Epidermal melanocyte (primary cell): ENCODE data around the gene NPB.

ENCODE experiments used
- DNase-seq: peaks from one replicate; pipeline ENCODE4 v3.0.0; 2011; ENCODE audit warnings: low spot score; ENCODE audit not compliant: insufficient read length

The NPB gene

DNA sequence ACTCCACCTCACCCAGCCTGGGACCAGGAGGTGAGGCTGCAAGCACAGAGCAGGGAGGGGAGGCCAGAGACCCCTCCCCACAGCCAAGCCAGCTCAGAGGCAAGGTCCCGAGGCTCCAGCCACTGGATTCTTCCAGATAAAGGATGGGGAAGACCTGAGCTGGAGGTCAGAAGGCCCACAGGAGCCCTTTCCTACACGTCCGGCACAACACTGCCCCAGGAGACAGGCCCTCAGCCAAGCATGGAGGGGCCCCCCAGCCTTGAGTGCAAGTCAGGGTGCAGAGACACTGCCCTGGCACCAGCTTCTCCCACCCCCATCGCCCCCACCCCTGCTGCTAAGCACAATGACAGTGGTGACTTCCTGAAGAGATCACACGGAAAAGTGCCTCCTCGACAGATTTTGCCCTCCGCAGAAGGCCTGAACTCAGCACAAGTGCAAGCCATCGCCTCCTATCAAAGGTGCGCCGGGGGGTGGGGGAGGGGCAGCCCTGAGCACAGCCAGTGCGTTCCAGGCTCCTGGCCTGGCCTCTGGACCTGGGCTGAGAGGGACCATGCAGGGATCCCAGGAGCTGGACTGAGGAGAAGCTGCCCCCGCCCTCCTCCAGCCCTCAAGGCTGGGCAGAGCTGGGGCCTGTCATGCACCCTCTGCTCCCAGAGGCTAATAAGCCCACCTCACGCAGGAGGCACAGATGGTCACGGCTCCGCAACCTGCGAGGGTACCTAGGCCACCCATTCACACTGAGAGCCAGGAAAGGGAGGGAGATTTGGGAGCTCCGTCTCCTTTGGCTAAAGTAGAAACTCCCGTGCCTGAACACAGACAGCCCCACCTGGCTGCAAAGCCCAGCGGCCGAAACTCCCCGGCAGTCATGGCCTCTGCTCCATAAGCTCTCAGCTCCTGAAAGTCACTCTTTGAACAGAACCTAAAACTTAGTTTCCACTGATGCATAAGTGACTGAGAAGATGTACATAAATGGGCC is 22.8 kb downstream of the NPB start:
- no peak for DNase-seq

DNA sequence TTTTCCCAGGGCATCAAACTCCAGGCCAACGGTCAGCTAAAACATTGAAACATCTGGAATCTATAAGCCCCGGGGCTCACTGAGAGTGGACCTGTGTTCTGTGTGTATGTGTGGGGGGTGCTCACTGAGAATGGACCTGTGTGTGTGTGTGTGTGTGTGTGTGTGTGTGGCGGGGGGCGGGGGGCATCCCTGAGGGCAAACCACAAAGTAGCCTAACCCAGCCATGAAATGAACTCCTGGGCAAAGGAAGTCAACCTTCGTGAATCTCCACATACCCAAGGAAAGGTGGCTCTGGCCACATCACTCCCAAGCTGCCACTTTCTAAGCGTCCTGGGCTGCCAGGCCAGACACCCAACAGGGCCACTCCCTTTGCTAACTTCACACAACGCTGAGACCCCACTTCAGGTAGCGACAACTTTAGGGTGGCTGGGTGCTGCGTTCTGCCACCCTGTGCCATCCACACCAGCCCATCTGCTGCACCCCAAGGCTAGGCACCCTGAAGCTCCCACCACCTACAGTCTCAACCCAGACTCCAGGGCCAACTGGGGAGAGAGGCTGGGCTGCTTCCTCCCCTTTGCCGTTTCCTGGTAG is 23.9 kb downstream of the NPB start:
- no peak for DNase-seq

DNA sequence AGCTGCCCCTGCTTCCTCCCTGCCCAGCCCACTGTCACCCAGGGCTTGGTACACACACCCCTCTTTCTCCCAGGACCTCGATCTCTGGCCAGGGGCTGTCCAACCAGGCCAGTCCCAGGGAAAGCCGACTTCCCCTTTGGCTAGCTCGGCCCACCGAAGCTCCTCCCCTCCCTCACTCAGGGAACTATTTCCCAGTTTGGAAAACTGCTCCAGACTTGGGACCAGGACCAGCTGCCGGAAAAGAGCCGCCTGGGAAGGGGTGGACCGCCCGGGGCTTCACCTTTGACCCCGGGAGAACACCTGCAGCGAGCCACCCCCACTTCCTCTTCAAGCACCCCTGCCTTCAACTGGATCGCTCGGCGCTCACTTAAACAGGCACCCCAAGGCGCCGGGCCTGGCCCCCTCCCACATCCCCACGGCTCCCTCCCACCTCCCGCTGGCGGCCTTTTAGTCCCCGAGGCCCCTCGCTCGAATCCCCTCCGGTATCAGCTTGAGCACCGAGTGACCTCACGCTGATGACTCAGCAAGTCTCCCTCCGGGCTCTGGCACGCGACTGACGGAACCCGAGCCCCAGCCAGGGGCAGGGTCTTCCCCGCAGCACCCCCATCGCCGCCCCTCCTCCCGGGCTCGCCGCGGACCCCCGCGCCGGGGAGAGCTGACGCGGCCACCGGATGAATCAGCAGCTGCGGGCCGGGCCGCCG is 24.6 kb downstream of the NPB start:
- peak; percentile 96 for DNase-seq

DNA sequence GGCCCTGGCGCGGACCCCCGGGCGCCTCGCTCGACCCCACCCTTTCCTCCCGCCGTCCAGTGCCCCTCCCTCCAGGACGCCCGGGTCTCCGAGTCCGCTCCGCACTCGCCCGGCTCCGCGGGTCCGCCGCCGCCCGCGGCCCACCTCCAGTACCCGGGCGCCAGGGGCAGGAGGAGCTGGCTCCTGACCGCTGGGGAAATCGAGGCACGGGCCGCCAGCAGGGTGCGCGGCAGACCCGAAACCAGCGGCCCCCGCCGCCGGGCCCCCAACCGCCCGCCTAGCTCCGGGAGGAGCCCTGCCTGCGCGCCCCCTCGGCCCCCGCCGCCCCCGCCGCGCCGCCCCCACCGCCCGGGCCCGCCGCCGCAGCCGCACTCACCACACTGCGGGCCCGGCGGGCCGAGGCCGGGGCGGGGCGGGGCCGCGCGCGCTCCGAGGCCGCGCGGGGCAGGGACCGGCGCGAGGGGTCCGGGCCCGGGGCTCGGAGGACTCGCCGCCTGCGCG is 25.2 kb downstream of the NPB start:
- DNase-seq, result no peak

DNA sequence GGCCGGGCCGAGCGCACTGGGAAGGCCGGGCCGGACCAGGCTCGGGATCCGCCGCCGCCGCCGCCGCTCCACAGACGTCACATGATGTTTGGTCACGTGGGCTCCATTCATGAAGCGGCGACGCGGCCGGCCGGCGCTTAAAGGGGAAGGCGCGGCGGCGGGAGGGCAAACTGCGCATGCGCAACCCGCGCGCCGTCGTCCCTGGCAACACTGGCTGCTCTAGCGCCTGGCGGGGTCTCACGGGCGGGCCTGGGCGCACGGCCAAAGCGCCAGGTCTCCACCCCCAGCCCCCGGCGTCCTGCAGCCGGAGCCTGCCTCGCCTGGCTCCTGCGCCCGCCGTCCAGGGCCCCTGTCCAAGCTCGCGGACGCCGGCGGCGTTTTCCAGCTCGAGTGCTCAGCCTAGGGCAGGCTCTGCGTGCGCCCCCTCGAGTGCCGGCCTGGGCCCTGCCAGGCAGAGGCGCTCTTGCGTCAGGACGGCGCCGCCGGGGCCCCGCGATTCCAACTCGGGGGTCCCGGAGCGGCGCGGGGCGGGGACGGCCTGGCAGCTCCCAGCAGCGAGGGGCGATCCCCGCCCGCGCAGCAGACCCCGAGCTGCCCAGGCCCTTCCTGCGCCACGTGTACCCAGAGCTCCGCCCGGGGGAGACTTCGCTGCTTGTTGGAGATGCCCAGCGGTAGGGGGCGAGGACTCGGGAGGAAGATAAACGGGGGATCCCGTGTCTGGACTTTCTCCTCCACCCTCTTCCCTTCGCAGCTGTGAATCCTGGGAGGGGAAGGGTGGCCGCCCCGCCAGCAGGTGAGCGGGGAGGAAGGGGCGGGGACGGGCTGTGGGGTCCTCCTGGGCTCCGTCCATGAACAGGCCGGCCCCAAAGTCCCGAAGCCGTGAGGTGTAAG is 25.9 kb downstream of the NPB start, which contains the start of gene MAFG:
MAFG (minus strand) TSS at position 83 of the 891 bp plus-strand sequence. CDS start 4,550 bp downstream, outside the sequence.
- peak; percentile 98 for DNase-seq

DNA sequence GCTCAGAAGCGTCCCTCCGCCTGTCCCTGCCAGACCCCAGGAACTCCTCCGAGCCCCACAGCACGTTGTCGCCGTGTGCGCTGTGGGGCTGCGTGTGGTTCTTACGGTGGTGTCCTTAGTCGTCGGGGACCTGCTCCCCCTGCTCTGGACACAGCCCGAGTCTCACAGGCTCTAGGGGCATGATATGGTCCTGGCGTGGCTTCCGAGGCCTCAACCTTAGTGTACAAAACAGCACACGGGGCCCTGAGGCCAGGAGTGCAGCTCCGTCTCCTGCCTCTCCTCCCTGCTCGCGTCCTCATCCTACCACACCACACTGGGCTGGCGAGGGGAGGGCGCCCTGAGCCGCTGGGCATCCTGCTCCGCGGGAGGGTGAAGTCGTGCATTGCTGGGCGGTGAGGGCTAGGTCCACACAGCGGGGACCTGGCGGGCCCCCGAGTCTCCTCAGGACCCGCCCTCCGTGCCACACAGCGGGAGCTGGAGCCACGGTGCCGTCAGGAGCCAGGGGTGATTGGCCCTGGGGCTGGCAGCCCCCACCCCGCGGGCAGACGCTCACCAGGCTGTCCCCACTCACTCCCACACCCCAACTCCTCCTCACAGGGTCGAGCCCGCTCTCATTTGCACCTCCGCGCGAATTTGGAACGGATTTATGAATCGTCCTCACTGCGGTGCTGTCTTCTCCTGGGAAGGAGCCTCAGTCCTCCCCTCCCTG is 26.7 kb downstream of the NPB start:
- no peak for DNase-seq

DNA sequence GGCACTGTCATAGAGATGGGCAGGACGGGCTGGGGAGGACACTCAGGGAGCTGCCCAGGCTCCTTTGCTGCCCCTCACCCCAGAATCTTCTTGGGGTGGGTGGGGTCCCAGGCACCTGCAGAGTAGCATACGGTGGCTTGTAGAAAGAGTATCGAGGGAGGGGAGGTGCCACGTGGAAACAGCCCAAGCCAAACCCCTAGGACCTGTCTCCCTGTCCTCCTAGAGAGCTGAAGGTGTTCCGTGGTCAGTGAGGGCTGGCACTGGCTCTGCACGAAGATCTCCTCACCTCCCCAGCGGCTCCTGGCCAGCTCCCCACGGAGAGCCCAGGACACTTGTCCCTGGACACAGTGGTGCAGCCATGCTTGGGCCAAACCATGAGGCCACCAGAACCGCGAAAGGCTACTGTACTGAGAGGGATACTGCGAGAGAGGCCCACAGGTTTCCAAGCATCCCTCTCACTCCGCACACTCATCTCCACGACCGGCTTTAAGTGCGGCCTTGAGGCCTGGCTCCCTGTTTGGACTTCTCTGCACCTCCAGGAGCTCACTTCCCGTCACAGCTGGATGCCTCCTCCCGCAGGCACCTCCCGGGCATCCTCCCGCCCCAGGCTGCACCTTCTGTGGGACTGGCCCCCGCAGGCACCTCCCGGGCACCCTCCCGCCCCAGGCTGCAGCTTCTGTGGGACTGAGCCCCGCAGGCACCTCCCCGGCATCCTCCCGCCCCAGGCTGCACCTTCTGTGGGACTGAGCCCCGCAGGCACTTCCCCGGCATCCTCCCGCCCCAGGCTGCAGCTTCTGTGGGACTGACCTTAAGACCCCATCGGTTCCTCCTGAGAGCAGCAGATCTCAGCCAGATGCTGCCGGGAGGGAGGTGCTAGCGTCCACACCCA is 27.5 kb downstream of the NPB start:
- no peak for DNase-seq

DNA sequence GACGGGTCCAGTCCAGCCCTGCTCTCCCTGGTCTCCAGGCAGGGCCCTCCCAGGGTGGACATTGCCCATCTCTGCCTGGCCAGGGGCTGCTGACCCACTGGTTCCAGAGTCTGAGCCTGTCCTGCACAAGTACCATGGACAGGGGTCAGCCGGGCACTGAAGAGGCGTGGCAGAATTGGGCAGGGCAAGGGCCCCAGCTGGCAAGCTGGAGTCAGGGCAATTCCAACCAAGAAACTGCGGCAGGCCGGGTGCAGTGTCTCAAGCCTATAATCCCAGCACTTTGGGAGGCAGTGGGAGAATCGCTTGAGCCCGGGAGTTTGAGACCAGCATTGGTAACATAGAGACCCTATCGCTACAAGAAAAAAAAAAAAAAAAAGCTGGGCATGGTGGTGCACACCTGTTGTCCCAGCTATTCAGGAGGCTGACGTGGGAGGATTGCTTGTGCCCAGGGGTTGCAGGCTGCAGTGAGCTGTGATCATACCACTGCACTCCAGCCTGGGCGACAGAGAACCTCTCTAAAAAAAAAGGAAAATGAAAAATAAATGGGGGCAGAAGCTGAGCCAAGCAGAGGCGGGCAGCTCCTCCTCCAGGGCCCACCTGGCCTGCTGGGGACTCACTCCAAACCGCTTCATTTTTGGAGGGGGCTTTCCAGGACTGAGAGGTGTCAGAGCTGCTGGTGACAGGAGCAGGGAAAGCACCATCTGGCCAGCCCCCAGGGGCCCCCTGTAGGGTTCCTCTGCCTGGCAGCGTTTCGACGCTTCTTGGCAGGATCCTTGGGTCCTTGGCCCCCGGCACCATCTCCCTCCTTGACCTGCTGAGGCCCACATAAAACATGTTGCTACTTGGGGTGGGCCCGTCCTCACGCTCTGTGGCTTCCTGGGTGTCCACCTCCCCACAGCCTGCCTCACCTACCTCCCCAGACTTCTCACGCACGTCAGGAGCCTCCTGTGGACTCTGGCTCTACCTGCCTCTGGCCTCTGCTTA is 28.4 kb downstream of the NPB start:
- DNase-seq, result no peak

DNA sequence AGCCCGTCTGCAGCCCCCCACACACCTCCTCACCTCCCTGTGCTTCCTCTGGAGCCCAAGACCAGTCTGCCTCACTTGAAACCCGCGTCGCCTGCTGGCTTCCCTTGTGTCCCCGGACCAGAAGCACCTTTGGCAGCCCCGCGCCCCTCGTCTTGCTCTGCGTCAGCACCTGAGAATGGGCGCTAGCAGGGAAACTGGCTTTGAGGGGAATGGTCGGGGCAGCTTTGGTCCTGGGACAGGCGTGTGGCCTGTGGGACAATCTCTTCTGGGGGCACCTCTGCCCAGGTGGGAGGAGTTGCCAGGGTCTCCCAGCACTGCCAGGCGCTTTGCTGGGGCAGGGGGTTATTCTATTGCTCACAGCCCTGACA is 29.1 kb downstream of the NPB start:
- no peak for DNase-seq

DNA sequence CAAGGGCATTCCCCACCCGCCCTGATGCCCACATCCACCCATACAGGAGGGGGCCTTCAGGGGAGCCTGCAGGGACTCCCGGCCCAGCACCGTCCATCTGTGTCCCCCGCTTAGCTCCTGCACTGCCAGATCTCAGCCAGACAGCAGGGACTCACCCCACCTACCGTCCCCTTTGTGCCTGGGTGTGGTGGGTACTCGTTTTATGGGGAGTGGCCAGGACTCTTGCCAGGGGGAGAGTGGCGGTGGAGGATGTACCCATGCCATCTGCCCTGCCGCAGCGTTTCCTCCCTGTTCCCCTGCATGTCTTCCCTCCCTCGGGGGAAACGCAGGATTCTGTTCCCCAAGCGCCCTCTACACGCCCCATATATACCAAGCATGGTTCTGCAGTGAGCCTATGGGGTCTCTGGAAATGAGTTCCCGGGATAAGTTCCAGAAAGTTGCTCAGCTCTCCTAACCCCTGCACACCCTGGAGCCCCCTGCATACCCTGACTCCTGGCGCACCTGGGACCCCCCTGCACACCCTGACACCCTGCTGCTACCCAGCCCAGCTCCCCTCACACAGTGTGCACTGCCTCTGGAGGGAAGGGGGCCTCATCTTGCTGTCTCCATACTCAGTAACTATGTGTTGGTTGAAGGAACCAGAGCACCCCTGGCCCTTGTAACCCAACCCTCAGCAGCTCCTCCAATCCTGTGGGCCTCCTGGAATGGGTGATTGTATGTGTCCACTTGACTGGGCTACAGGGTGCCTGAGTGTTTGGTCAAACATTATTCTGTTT is 29.7 kb downstream of the NPB start:
- DNase-seq, result no peak

DNA sequence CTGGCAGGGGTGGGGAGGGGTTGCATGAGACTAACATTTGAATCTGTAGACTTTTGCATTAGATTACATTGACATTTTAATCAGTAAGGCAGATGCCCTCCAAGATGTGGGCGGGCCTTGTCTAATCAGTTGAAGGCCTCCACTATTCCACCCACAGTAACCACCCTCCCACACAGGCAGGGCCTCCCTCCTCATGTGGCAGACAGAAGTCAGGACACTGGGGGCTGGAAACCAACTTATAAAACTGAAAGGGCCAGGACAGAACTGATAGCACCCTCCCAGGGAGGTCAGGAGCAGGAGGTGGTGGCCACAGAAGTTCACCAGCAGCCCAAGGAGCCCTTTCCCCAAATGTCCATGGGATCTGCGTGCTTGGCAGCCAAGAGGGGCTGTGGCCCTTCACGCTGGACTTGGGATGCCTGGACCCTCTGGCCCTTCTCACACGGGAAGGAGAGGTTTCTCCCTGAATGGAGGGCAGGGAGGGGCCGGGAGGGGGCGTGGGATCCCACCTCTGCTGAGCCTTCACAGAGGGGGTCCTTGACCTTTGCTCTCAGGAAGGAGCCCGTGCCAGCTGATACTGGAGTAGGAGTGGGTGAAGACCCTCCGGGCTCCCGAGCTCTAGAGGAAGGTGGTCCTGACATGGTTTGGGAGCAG is 30.4 kb downstream of the NPB start:
- DNase-seq, result no peak

DNA sequence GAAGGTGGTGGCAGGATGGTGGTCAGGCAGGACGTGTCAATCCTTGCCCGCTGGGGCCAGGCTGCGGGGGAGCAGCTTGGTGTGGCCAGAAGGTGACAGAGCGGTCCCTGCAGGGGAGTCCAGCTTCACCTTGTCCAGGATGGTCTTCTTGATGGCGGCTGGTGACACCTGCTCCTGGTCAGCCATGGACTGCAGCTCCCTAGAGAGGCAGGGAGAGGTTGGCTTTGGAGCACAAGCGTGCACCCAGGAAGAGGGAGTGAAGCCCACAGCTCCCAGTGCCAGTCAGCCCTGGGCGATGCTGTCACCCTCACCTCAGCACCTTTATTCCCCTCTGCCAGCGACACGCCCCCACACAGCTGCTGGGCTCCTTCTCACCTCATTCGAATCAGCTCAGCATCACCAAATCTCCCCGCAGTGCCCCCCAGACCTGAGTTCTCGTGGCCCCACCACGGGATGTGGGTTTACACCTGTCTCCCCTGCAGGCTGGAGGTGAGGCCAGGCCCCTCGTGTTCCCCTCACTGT is 31.2 kb downstream of the NPB start:
- no peak for DNase-seq

DNA sequence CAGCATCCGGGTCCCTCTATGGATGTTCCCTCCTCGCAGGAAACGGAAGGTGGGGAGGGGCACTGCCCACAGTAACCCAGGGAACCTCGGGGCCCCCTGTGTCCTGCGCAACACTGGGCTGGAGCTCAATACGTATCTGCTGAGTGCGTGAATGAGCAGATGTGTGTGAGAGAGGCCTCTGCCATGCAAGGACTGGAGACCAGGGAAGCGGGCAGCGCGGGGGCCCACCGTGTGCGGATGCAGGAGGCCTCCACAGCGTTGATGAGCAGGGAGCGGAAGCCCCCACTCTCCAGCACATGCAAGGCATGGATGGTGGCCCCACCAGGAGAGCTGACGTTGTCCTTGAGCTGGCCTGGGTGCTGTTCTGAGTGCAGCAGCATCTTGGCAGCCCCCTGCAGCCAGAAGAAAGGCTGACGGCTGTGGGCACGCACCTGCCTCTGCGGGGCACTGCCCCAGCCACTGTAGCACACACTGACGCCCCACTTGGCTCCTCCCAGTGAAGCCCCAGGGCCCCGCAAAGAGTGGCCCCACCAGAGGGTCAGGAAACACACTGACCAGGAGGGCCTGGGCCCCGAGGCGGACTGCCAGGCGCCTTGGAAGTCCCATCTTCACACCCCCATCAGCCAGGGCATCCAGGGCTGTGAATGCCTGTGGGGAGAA is 32.2 kb downstream of the NPB start:
- no peak for DNase-seq

DNA sequence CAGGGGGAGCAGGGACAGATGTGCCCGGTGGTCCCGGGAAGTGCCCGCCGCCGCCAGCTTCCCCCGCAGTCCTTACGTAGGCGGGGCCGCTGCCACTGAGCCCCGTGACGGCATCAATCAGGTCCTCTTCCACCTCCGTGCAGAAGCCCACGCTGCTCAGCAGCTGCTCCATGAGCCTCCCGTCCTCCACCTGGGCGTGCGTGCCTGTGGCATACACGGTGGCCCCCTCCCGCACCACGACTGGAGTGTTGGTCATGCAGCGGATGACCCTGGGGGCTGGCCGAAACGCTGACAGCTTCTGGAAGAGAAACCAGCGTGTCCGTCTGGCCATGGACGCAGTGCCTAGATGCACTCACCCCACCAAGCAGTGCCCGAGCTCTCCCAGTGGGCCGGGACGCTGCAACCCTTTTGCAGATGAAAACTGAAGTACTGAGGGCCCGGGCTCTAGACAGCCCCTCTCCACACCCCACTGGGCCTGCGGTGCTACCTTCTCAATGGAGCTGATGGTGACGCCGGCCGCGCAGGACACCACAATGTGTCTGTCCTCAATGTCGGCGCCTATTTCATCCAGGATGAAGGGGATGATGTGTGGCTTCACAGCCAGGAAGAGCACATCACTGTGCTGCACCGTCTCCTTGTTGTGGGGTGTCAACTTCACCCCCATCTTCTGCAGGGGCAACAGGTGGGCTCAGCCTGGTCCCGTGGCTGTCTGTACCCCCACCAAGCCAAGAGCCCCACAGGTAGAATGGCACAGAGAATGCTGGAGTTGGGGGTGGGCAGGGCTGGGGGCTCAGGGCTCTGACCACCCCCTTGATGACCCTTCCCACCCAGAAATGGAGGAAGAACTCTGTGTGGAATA is 33.0 kb downstream of the NPB start:
- no peak for DNase-seq

DNA sequence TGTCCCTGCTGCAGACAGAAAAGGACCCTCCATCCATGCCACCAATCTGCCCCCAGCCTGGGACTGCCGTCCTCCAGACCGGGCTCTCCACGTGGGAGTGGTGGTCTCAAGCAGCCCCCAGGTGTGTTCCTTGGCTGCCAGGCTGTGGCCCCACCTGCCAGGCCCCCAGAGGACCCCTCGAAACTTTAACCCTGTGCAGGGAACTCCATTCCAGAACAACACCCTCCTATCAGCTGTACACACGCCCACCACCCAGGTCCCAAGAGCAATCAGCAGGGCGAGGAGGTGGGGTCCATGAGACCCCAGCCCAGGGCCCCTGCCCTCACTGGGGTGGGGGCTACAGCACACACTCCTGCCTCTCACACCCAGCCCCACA is 33.7 kb downstream of the NPB start:
- DNase-seq, result no peak
